Measurements from ENCODE around the gene CCDC12.

The CCDC12 gene

GRCh38 chr3:46952813-46953212, 23.7 kb downstream of the CCDC12 start:
- DNase-seq (ENCODE audit: low spot score), result no peak
- POLR2A ChIA-PET (ENCODE audit: low non-redundant PET), result no interaction called here
- CTCF ChIA-PET, result no interaction called here
- H3K27ac ChIP-seq, result no peak overlapping the region
- TF ChIP-seq CTCF (conservative IDR thresholded peaks at IDR 0.05; ENCODE audit: low read depth), result no peak

GRCh38 chr3:46950650-46951241, 25.8 kb downstream of the CCDC12 start:
- no peak for DNase-seq (ENCODE audit: low spot score)
- ChIA-PET CTCF (no interaction called here), POLR2A (ENCODE audit: low non-redundant PET) (no interaction called here)
- no peak for TF ChIP-seq CTCF (conservative IDR thresholded peaks at IDR 0.05; ENCODE audit: low read depth)
- no peak overlapping the region for H3K27ac ChIP-seq

- no peak overlapping the region for H3K27ac ChIP-seq
- no peak for TF ChIP-seq CTCF (conservative IDR thresholded peaks at IDR 0.05; ENCODE audit: low read depth)
- no peak for DNase-seq (ENCODE audit: low spot score)
- CTCF ChIA-PET, result no interaction called here
- POLR2A ChIA-PET (ENCODE audit: low non-redundant PET), result no interaction called here
These were observed 26.4 kb downstream of the CCDC12 start for GRCh38 chr3:46950177-46950576.

GRCh38 chr3:46948830-46949671, 27.5 kb downstream of the CCDC12 start:
- ChIA-PET POLR2A (ENCODE audit: low non-redundant PET) (no interaction called here), CTCF (no interaction called here)
- DNase-seq (ENCODE audit: low spot score), result no peak
- TF ChIP-seq CTCF (conservative IDR thresholded peaks at IDR 0.05; ENCODE audit: low read depth), result no peak
- H3K27ac ChIP-seq, result peak overlapping the region; percentile 75

- peak overlapping the region; percentile 75 for H3K27ac ChIP-seq
- no peak for DNase-seq (ENCODE audit: low spot score)
- ChIA-PET CTCF (interaction anchor here (0.6 kb wide), 1 partner anchor 10 kb away, joined by 3 read pairs; no protein-coding TSS in a partner anchor), POLR2A (ENCODE audit: low non-redundant PET) (no interaction called here)
- no peak for TF ChIP-seq CTCF (conservative IDR thresholded peaks at IDR 0.05; ENCODE audit: low read depth)
These were observed 28.4 kb downstream of the CCDC12 start for GRCh38 chr3:46947981-46948791.

GRCh38 chr3:46947546-46947901, 29.0 kb downstream of the CCDC12 start:
- ChIA-PET POLR2A (ENCODE audit: low non-redundant PET) (no interaction called here), CTCF (no interaction called here)
- no peak for TF ChIP-seq CTCF (conservative IDR thresholded peaks at IDR 0.05; ENCODE audit: low read depth)
- peak overlapping the region; percentile 75 for H3K27ac ChIP-seq
- DNase-seq (ENCODE audit: low spot score), result no peak

All from RWPE1 (cell line).